Nephron (organoid): ENCODE data around the gene KDM7A.

Source experiments
- H3K27ac Mint-ChIP-seq, 3 experiments: 2 replicates each; pipeline ENCODE4 v1.8.0; 2020; ENCODE audit warnings: mixed read lengths in 3 of 3, mild to moderate bottlenecking in 2 of 3, moderate library complexity in 1 of 3
- H3K27me3 Mint-ChIP-seq: 2 replicates; pipeline ENCODE4 v1.8.0; 2021; ENCODE audit warnings: low read depth, mild to moderate bottlenecking, moderate library complexity, mixed read lengths
- H3K36me3 Mint-ChIP-seq: 2 replicates; pipeline ENCODE4 v1.8.0; 2020; ENCODE audit warnings: low read depth, mixed read lengths
- H3K4me1 Mint-ChIP-seq: 2 replicates; pipeline ENCODE4 v1.8.0; 2020; ENCODE audit warnings: mixed read lengths
- H3K4me3 Mint-ChIP-seq, 3 experiments: 2 replicates each; pipeline ENCODE4 v1.8.0; 2020; ENCODE audit warnings: mild to moderate bottlenecking in 3 of 3, mixed read lengths in 3 of 3, moderate library complexity in 2 of 3
- H3K9me3 Mint-ChIP-seq: 2 replicates; pipeline ENCODE4 v1.8.0; 2020; ENCODE audit warnings: mixed read lengths
- CTCF ChIP-seq, 3 experiments: fragments of 200-600 bp; sonication (generic); IDR thresholded peaks; one replicate each; pipeline ENCODE4 v1.5.0; 2021; ENCODE audit warnings: antibody characterized with exemption in 3 of 3; ENCODE audit not compliant: unreplicated experiment in 3 of 3

The KDM7A gene

GRCh38 chr7:140212100-140212881 lies 35.5 kb upstream of the KDM7A start:
- Mint-ChIP-seq H3K4me3 (no peak overlapping the region), H3K27me3 (peaks cover 11% of the 10 kb centered on the region), H3K9me3 (peaks cover 8% of the 10 kb centered on the region), H3K27ac (no peak overlapping the region), H3K36me3 (no peaks in the 10 kb centered on the region), H3K4me1 (peaks cover 5% of the 10 kb centered on the region)
- TF ChIP-seq CTCF (IDR thresholded peaks at IDR 0.05; ENCODE audit: unreplicated experiment in 3 of 3) = no peak

GRCh38 chr7:140211698-140212097 lies 34.9 kb upstream of the KDM7A start:
- H3K27ac Mint-ChIP-seq = no peak overlapping the region
- no peak overlapping the region for H3K4me3 Mint-ChIP-seq
- no peak for TF ChIP-seq CTCF (IDR thresholded peaks at IDR 0.05; ENCODE audit: unreplicated experiment in 3 of 3)
- H3K4me1 Mint-ChIP-seq = peaks cover 5% of the 10 kb centered on the region
- H3K27me3 Mint-ChIP-seq = peaks cover 11% of the 10 kb centered on the region
- H3K9me3 Mint-ChIP-seq = peaks cover 8% of the 10 kb centered on the region
- no peaks in the 10 kb centered on the region for H3K36me3 Mint-ChIP-seq

GRCh38 chr7:140209866-140210609 lies 33.3 kb upstream of the KDM7A start:
- Mint-ChIP-seq H3K4me3 (no peak overlapping the region), H3K27me3 (peaks cover 11% of the 10 kb centered on the region), H3K27ac (no peak overlapping the region)

GRCh38 chr7:140206616-140207389 lies 30.0 kb upstream of the KDM7A start:
- no peak for TF ChIP-seq CTCF (IDR thresholded peaks at IDR 0.05; ENCODE audit: unreplicated experiment in 3 of 3)
- Mint-ChIP-seq H3K4me1 (no peaks in the 10 kb centered on the region), H3K27me3 (peaks cover 10% of the 10 kb centered on the region), H3K27ac (no peak overlapping the region), H3K4me3 (no peak overlapping the region), H3K36me3 (no peaks in the 10 kb centered on the region), H3K9me3 (peaks cover 9% of the 10 kb centered on the region)

More at GRCh38 chr7:140209866-140210609, 33.3 kb upstream of the KDM7A start:
- peaks cover 6% of the 10 kb centered on the region for H3K9me3 Mint-ChIP-seq
- TF ChIP-seq CTCF (IDR thresholded peaks at IDR 0.05; ENCODE audit: unreplicated experiment in 3 of 3) = no peak
- H3K36me3 Mint-ChIP-seq = no peaks in the 10 kb centered on the region
- H3K4me1 Mint-ChIP-seq = peaks cover 5% of the 10 kb centered on the region

GRCh38 chr7:140205600-140205999 lies 28.8 kb upstream of the KDM7A start:
- Mint-ChIP-seq H3K4me1 (no peaks in the 10 kb centered on the region), H3K9me3 (peaks cover 9% of the 10 kb centered on the region), H3K27me3 (peaks cover 16% of the 10 kb centered on the region), H3K4me3 (no peak overlapping the region), H3K36me3 (no peaks in the 10 kb centered on the region), H3K27ac (no peak overlapping the region)
- no peak for TF ChIP-seq CTCF (IDR thresholded peaks at IDR 0.05; ENCODE audit: unreplicated experiment in 3 of 3)
